SW 1271 (cell line): ENCODE data around the gene NCBP1.

Experiments
- DNase-seq, 2 experiments: peaks; one replicate each; lab custom pipeline; 2025; lab: John Stamatoyannopoulos, UW

The NCBP1 gene

GRCh38 chr9:97717866-97718265, 84.2 kb downstream of the NCBP1 start:
- DNase-seq: no peak

- no peak for DNase-seq
These were observed 87.8 kb downstream of the NCBP1 start for GRCh38 chr9:97721396-97721795.

DNA sequence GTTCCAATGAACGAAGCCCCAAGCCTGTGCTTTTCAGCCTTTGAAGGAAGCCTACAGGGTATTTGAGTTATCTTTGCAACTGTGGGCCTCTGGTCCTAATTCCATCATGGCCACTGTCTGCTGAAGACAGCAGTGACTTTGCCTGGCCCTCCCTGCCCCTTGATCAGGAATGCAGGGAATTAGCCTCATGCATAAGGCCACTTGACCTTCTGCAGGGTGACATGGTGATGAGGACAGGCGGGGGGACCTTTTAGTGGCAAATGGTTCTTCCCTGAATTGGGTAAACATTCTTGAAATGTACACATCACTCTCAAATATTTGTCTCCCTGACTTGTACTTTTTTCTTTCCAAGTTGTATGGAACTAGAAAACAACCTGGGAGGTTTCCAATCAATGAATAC, 88.7 kb downstream of the NCBP1 start:
- no peak for DNase-seq
